K562 (cell line): Measurements from ENCODE around the gene PSD4.

Source experiments
- BRCA1 ChIP-seq, 2 experiments: fragments of 450-650 bp in 1 of 2; sonication (generic) in 1 of 2; formaldehyde crosslinking in 1 of 2; IDR thresholded peaks; 2 replicates each; pipeline versions ENCODE4 v1.5.0 to v1.6.1; 2017 to 2020; ENCODE audit warnings: mild to moderate bottlenecking in 1 of 2, missing genetic modification reagents in 1 of 2
- CREM ChIP-seq: IDR thresholded peaks from 2 replicates; pipeline ENCODE4 v1.6.1; 2014; ENCODE audit warnings: antibody characterized with exemption, low read depth
- MYC ChIP-seq, 2 experiments: fragments of 250-450 bp in 1 of 2; sonication (Bioruptor Pico) in 1 of 2; IDR thresholded peaks; 2 replicates each; pipeline versions ENCODE4 v1.5.1 to v1.6.1; 2012 to 2021; ENCODE audit warnings: low read depth in 2 of 2, borderline replicate concordance in 1 of 2, improper control_type of control experiment in 1 of 2, low read length in 1 of 2, mild to moderate bottlenecking in 1 of 2, moderate library complexity in 1 of 2
- POLR2A ChIP-seq: fragments of 450-650 bp; conservative IDR thresholded peaks from 2 replicates; pipeline ENCODE4 v1.6.1; 2016
- SETDB1 ChIP-seq: IDR thresholded peaks from one replicate; pipeline ENCODE4 v1.6.1; 2012; ENCODE audit warnings: low read length, control low read depth, inconsistent platforms
- SOX6 ChIP-seq: fragments of 450-650 bp; IDR thresholded peaks from 2 replicates; pipeline ENCODE4 v1.6.1; 2014; ENCODE audit warnings: mild to moderate bottlenecking
- SP1 ChIP-seq: sonication (generic); formaldehyde crosslinking; IDR thresholded peaks from 2 replicates; pipeline ENCODE4 v1.8.1; 2022; ENCODE audit warnings: mild to moderate bottlenecking, missing genetic modification reagents
- ZNF140 ChIP-seq: fragments of 250-450 bp; sonication (Bioruptor Pico); IDR thresholded peaks from 2 replicates; pipeline ENCODE4 v1.8.0; 2021; ENCODE audit warnings: moderate library complexity, mild to moderate bottlenecking, inconsistent platforms
- TF ChIP-seq, protein P1 (sequence below), 3 experiments: IDR thresholded peaks in 2 of 3; conservative IDR thresholded peaks in 1 of 3; 2 replicates each; pipeline ENCODE4 v1.5.1; 2011 to 2012; ENCODE audit warnings: low read length in 3 of 3, mild to moderate bottlenecking in 3 of 3, control low read depth in 2 of 3, improper control_type of control experiment in 1 of 3, inconsistent platforms in 1 of 3, low read depth in 1 of 3, mixed read lengths in 1 of 3, moderate library complexity in 1 of 3; ENCODE audit not compliant: insufficient read depth in 2 of 3
- TF ChIP-seq, protein P2 (sequence below): IDR thresholded peaks from 2 replicates; pipeline ENCODE4 v1.6.1; 2012; ENCODE audit warnings: low read depth, low read length, improper control_type of control experiment, borderline replicate concordance
- TF ChIP-seq, protein P3 (sequence below): sonication (generic); formaldehyde crosslinking; IDR thresholded peaks from 2 replicates; pipeline ENCODE4 v1.5.0; 2020; ENCODE audit warnings: missing genetic modification reagents

DNA sequence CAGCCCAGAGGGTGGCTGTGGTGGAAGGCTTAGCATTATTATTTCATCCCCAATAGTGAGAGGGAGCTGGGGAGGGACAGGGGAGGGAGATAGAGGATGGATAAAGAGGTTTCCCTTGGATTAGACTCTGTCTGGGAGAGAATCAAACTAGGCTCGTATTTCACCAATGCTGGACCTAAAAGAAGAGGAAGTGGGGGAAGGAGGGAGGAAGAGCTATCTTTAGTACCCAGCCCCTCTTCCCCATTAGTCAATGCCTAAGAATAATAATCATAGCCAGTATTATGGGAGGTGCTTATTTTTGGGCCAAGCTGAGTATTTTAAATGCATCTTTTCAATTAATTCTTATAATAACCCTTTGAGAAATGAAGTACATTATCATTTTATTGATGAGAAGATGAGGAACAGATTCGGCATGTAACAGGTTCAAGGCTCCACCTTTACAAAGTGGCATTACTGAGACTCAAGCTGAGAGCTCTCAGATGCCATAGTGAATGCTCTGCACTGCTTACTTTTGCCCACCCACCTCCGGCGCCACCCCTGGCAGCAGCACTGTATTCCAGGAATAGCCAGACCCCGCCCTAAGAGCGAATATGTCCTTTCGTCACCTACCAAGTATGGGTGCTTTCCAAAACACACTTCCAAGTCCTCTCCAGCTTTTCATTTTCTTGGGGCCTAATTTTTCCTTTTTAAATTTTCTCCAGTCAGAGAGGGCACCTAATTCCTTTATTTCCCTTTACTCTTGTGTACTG, 83.9 kb downstream of the PSD4 start:
- TF ChIP-seq SETDB1 (no peak), SOX6 (no peak), MYC (IDR thresholded peaks at IDR 0.05; ENCODE audit: low read depth, low read length) (no peak), MYC (CRISPR knock-in tag; IDR thresholded peaks at IDR 0.05; ENCODE audit: borderline replicate concordance, low read depth) (no peak), CREM (no peak), SP1 (no peak), ZNF140 (no peak), BRCA1 (IDR thresholded peaks at IDR 0.05) (no peak), BRCA1 (CRISPR knock-in tag; IDR thresholded peaks at IDR 0.05) (no peak), POLR2A (no peak)
- TF ChIP-seq, protein P1, sequence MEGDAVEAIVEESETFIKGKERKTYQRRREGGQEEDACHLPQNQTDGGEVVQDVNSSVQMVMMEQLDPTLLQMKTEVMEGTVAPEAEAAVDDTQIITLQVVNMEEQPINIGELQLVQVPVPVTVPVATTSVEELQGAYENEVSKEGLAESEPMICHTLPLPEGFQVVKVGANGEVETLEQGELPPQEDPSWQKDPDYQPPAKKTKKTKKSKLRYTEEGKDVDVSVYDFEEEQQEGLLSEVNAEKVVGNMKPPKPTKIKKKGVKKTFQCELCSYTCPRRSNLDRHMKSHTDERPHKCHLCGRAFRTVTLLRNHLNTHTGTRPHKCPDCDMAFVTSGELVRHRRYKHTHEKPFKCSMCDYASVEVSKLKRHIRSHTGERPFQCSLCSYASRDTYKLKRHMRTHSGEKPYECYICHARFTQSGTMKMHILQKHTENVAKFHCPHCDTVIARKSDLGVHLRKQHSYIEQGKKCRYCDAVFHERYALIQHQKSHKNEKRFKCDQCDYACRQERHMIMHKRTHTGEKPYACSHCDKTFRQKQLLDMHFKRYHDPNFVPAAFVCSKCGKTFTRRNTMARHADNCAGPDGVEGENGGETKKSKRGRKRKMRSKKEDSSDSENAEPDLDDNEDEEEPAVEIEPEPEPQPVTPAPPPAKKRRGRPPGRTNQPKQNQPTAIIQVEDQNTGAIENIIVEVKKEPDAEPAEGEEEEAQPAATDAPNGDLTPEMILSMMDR (IDR thresholded peaks at IDR 0.05 in 2 of 3, conservative IDR thresholded peaks at IDR 0.05 in 1 of 3; ENCODE audit: insufficient read depth in 2 of 3, low read depth in 1 of 3, low read length in 3 of 3) = no peak
- TF ChIP-seq, protein P2, sequence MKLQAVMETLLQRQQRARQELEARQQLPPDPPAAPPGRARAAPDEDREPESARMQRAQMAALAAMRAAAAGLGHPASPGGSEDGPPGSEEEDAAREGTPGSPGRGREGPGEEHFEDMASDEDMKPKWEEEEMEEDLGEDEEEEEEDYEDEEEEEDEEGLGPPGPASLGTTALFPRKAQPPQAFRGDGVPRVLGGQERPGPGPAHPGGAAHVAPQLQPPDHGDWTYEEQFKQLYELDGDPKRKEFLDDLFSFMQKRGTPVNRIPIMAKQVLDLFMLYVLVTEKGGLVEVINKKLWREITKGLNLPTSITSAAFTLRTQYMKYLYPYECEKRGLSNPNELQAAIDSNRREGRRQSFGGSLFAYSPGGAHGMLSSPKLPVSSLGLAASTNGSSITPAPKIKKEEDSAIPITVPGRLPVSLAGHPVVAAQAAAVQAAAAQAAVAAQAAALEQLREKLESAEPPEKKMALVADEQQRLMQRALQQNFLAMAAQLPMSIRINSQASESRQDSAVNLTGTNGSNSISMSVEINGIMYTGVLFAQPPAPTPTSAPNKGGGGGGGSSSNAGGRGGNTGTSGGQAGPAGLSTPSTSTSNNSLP = no peak
- TF ChIP-seq, protein P3, sequence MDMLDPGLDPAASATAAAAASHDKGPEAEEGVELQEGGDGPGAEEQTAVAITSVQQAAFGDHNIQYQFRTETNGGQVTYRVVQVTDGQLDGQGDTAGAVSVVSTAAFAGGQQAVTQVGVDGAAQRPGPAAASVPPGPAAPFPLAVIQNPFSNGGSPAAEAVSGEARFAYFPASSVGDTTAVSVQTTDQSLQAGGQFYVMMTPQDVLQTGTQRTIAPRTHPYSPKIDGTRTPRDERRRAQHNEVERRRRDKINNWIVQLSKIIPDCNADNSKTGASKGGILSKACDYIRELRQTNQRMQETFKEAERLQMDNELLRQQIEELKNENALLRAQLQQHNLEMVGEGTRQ (CRISPR knock-in tag) = no peak
